H1 (cell line): Measurements from ENCODE around the gene SIX5. TPM values are rescaled to one million over a fixed set of nuclear protein-coding genes. Genes with fewer than 3 reads are reported as not detected.

Experiments
- BACH1 ChIP-seq: IDR thresholded peaks from 2 replicates; pipeline ENCODE4 v1.6.1; 2012; ENCODE audit warnings: low read length, improper control_type of control experiment
- CHD1 ChIP-seq: IDR thresholded peaks from 2 replicates; pipeline ENCODE4 v1.6.1; 2012; ENCODE audit warnings: low read depth, low read length, improper control_type of control experiment
- CTBP2 ChIP-seq: IDR thresholded peaks from 2 replicates; pipeline ENCODE4 v1.7.0; 2011; ENCODE audit warnings: borderline replicate concordance, mild to moderate bottlenecking, moderate library complexity, mixed read lengths, low read length; ENCODE audit not compliant: insufficient read depth, insufficient read length
- EGR1 ChIP-seq: IDR thresholded peaks from 2 replicates; pipeline ENCODE4 v1.6.1; 2011; ENCODE audit warnings: low read depth, low read length, borderline replicate concordance
- EZH2 ChIP-seq: fragments of 200-600 bp; sonication (generic); IDR thresholded peaks from 2 replicates; pipeline ENCODE4 v1.7.1; 2012; ENCODE audit warnings: low read depth, mild to moderate bottlenecking, moderate library complexity, low read length, inconsistent platforms; ENCODE audit not compliant: severe bottlenecking
- HDAC6 ChIP-seq: IDR thresholded peaks from one replicate; pipeline ENCODE4 v1.7.1; 2012; ENCODE audit warnings: low read depth, mild to moderate bottlenecking, inconsistent platforms, low read length, moderate library complexity
- KDM5A ChIP-seq: fragments of 200-600 bp; IDR thresholded peaks from 2 replicates; pipeline ENCODE4 v1.7.1; 2012; ENCODE audit warnings: mild to moderate bottlenecking, low read length, inconsistent platforms, mixed read lengths
- PHF8 ChIP-seq: fragments of 200-600 bp; sonication (generic); conservative IDR thresholded peaks from 2 replicates; pipeline ENCODE4 v1.7.1; 2012; ENCODE audit warnings: low read depth, mild to moderate bottlenecking, inconsistent platforms, low read length, moderate library complexity
- POU5F1 ChIP-seq: IDR thresholded peaks from 2 replicates; pipeline ENCODE4 v1.6.1; 2011; ENCODE audit warnings: low read depth, mild to moderate bottlenecking, low read length, moderate library complexity
- SAP30 ChIP-seq: fragments of 300-600 bp; sonication (generic); IDR thresholded peaks from 2 replicates; pipeline ENCODE4 v1.7.1; 2012; ENCODE audit warnings: low read length, moderate library complexity, mild to moderate bottlenecking, inconsistent platforms; ENCODE audit not compliant: insufficient read depth, insufficient replicate concordance
- SP1 ChIP-seq: IDR thresholded peaks from 2 replicates; pipeline ENCODE4 v1.6.1; 2011; ENCODE audit warnings: low read depth, low read length
- SUZ12 ChIP-seq: fragments of 200-600 bp; sonication (generic); IDR thresholded peaks from 2 replicates; pipeline ENCODE4 v1.6.1; 2012; ENCODE audit warnings: mild to moderate bottlenecking, inconsistent platforms, low read length, moderate library complexity, mixed read lengths
- polyA plus RNA-seq, 7 experiments: library from polyadenylated mRNA; depleted of rRNA in 3 of 7; stranded (reverse) in 5 of 7; unstranded in 2 of 7; fragments of >200 nt in 5 of 7; fragments of 200-250 nt in 2 of 7; gene quantifications; 1 replicate in 5 of 7; 2 replicates in 1 of 7; 4 replicates in 1 of 7; pipeline versions ENCODE4 v1.2.1 to v1.2.3, GENCODE V29; 2011 to 2013; ENCODE audit warnings: missing spikeins in 2 of 7, mixed read lengths in 2 of 7
- total RNA-seq: library from RNA; stranded (reverse); fragmentation: NEBNext Ultra II Directional; extraction: Animal tissue kit (Norgen Biotek cat#: 25700); gene quantifications from 2 replicates; pipeline ENCODE4 v1.2.1, GENCODE V29; 2021
- TF ChIP-seq, protein P1 (sequence below), 3 experiments: IDR thresholded peaks; 1 replicate in 2 of 3; 2 replicates in 1 of 3; pipeline versions ENCODE4 v1.5.1 to v1.6.1; 2011; ENCODE audit warnings: low read length in 3 of 3, mild to moderate bottlenecking in 3 of 3, inconsistent platforms in 2 of 3, low read depth in 1 of 3, moderate library complexity in 1 of 3; ENCODE audit not compliant: insufficient read depth in 1 of 3; ENCODE audit errors: control extremely low read depth in 1 of 3

Gene SIX5
- total and polyA plus RNA-seq, 2 of the 8 experiments (the other 6 are each of a cell fraction or from before 2014, with no cell fraction given), result 20.9 to 24.2 TPM

DNA sequence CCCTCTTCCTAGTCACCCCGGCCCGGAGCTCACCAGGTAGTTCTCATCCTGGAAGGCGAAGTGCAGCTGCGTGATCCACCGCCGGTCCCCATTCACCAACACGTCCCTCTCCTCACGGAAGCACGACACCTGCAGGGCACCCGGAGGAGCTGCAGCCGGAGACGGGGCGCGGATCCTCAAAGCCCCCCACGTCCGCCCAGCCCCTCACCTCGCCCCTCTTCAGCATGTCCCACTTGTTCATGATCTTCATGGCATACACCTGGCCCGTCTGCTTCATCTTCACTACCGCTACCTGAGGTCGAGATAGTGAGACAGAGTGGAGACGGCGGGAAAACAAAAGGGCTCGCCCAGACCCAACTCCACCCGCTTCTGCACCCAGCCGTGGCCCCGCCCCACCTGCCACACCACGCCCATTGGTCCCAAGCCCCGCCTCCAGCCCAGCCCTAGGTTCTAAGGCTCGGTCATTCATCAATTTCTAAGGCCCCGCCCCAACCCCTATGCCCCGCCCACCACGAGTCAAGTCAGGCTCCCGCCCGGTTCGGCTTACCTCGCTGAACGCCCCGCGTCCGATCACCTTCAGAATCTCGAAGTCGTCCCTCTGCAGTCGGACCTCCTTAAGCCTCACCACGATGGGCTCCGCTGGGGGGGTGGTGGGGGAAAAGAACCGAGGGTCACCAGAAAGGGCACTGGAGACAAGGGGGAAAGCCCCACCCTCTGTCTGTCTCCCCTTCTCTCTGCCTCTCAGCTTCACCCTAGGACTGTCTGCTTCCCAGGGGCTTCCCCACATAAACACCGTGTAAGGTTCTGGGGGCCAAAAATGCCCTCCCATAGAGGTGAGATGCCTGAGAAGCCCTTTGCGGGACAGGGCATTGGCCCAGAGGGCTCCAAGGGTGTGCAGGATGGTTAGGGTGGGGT is 10.4 kb upstream of the SIX5 start (continued):
- no peak for TF ChIP-seq POU5F1
- TF ChIP-seq EZH2, result no peak
- TF ChIP-seq SUZ12, result no peak
- TF ChIP-seq, protein P1, sequence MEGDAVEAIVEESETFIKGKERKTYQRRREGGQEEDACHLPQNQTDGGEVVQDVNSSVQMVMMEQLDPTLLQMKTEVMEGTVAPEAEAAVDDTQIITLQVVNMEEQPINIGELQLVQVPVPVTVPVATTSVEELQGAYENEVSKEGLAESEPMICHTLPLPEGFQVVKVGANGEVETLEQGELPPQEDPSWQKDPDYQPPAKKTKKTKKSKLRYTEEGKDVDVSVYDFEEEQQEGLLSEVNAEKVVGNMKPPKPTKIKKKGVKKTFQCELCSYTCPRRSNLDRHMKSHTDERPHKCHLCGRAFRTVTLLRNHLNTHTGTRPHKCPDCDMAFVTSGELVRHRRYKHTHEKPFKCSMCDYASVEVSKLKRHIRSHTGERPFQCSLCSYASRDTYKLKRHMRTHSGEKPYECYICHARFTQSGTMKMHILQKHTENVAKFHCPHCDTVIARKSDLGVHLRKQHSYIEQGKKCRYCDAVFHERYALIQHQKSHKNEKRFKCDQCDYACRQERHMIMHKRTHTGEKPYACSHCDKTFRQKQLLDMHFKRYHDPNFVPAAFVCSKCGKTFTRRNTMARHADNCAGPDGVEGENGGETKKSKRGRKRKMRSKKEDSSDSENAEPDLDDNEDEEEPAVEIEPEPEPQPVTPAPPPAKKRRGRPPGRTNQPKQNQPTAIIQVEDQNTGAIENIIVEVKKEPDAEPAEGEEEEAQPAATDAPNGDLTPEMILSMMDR (IDR thresholded peaks at IDR 0.05; ENCODE audit: control extremely low read depth in 1 of 3, insufficient read depth in 1 of 3, low read depth in 1 of 3, low read length in 3 of 3), result peak; percentile 81 to 87 (median 86)
- TF ChIP-seq CHD1, result no peak
- TF ChIP-seq KDM5A, result no peak
- TF ChIP-seq BACH1, result no peak; the same call in 1 of the 2 replicates
- no peak for TF ChIP-seq EGR1
- TF ChIP-seq CTBP2, result no peak
- TF ChIP-seq SAP30, result no peak
- no peak for TF ChIP-seq HDAC6
- no peak for TF ChIP-seq PHF8
- TF ChIP-seq SP1, result no peak
